ENCODE measurements around the gene TAMM41. TPM values are rescaled to one million over a fixed set of nuclear protein-coding genes. Genes with fewer than 3 reads are reported as not detected.

Gene TAMM41
- total RNA-seq, 4 donors from 2014 or later = 7.0 to 17.5 (median 9.5) TPM

DNA sequence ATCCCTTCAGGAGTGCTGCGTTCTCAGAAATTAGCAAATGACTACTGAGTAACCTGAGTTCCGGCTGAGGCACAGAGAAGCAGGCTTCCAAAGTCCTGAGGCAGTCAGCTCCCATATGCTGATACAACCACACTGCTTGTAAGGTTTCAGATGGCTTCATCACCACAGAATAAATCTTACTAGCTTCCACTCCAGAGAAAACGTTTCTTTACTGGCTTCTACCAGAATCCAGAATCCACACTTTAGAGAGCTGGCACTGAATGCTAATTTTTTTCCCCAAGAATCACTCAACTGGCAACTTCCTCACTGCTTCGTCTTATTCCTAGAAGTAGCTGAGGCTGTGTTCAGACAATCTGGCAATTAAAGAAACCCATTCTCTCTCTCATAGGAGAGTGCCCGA is 21.4 kb downstream of the TAMM41 start:
- intact Hi-C loops (cut with DNase I) = no loop called here
- no peak overlapping the region for H3K4me3 ChIP-seq
- DNase-seq = no peak
- TF ChIP-seq, protein P1, sequence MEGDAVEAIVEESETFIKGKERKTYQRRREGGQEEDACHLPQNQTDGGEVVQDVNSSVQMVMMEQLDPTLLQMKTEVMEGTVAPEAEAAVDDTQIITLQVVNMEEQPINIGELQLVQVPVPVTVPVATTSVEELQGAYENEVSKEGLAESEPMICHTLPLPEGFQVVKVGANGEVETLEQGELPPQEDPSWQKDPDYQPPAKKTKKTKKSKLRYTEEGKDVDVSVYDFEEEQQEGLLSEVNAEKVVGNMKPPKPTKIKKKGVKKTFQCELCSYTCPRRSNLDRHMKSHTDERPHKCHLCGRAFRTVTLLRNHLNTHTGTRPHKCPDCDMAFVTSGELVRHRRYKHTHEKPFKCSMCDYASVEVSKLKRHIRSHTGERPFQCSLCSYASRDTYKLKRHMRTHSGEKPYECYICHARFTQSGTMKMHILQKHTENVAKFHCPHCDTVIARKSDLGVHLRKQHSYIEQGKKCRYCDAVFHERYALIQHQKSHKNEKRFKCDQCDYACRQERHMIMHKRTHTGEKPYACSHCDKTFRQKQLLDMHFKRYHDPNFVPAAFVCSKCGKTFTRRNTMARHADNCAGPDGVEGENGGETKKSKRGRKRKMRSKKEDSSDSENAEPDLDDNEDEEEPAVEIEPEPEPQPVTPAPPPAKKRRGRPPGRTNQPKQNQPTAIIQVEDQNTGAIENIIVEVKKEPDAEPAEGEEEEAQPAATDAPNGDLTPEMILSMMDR (IDR thresholded peaks at IDR 0.05) = no peak
- no peak for TF ChIP-seq POLR2A (IDR thresholded peaks at IDR 0.05)
- 85 to 87% methylated on average over 5 of the region's 5 CpGs for WGBS, 2 donors
- peaks cover 0 to 88% (median 28%) of the 10 kb centered on the region in 3 donors for H3K36me3 ChIP-seq
- H3K27me3 ChIP-seq = no peaks in the 10 kb centered on the region
- no peak overlapping the region for H3K27ac ChIP-seq
- H3K9me3 ChIP-seq = no peaks in the 10 kb centered on the region
- H3K4me1 ChIP-seq = peaks cover 0 to 8% (median 5%) of the 10 kb centered on the region in 3 donors

DNA sequence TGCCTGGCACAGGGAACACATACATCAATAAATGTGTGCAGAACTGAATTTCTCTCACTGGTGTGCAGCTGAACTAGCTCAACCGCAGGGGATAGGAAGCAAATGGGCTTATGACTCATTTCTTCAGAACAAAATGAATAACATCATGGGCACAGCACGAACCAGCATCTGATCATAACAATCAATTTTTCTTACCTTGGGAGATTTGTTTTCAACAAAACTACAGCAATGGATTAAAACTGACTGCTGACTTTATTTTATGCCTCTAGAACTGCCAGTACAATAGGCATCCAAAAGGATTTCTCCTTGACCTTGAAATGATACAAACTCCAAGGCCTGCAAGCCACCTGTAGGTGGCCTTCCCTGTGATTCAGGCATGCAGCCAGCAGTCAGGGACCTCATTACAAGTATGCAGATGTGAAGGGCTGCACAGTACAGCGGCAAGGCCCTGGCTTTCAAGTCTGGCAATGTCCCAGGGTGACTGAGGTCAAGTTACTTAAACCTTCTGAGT is 26.1 kb downstream of the TAMM41 start:
- no peak for TF ChIP-seq POLR2A (IDR thresholded peaks at IDR 0.05)
- TF ChIP-seq, protein P1 (IDR thresholded peaks at IDR 0.05) = peak in 1 of 6 experiments; percentile 14
- H3K27ac ChIP-seq = peak overlapping the region in 2 of 4 donors; percentile 6 to 39
- H3K9me3 ChIP-seq = no peaks in the 10 kb centered on the region
- H3K4me3 ChIP-seq = no peak overlapping the region
- WGBS, 2 donors = 20 to 33% methylated on average over 2 to 3 of the region's 3 CpGs
- peaks cover 0 to 75% (median 13%) of the 10 kb centered on the region in 3 donors for H3K36me3 ChIP-seq
- DNase-seq = no peak
- H3K4me1 ChIP-seq = peaks cover 0 to 27% (median 19%) of the 10 kb centered on the region in 3 donors
- intact Hi-C loops (cut with DNase I) = no loop called here
- H3K27me3 ChIP-seq = no peaks in the 10 kb centered on the region

DNA sequence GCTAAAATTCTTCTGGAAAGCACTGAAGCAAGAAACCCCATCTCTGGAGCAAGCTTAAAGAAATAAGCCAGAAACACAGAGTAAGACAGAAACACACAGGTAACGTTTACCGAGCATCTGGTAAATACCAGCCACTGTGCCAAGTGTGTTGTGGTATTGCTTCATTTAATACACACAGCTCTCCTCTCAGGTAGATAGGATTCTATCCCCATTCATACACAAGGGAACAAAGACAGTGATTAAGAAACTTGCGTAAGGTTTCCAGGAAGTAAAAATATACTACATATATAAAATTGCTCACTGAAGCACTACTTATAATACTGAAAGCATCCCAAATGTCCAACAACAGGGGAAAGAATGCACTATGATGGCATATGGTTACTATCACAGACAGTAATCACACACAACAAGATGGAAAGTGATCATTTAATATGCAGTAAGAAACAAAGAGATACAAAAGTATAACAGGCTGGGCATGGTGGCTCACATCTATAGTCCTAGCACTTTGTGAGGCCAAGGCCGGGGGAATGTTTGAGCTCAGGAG is 27.5 kb downstream of the TAMM41 start:
- no peak for DNase-seq
- 61 to 78% methylated on average over 4 of the region's 4 CpGs for WGBS, 2 donors
- peaks cover 0 to 74% (median 4%) of the 10 kb centered on the region in 3 donors for H3K36me3 ChIP-seq
- no peak overlapping the region for H3K4me3 ChIP-seq
- TF ChIP-seq, protein P1 (IDR thresholded peaks at IDR 0.05) = no peak
- no peak for TF ChIP-seq POLR2A (IDR thresholded peaks at IDR 0.05)
- H3K27ac ChIP-seq = no peak overlapping the region
- H3K9me3 ChIP-seq = no peaks in the 10 kb centered on the region
- H3K27me3 ChIP-seq = no peaks in the 10 kb centered on the region
- H3K4me1 ChIP-seq = peaks cover 0 to 27% (median 19%) of the 10 kb centered on the region in 3 donors
- intact Hi-C loops (cut with DNase I) = no loop called here

DNA sequence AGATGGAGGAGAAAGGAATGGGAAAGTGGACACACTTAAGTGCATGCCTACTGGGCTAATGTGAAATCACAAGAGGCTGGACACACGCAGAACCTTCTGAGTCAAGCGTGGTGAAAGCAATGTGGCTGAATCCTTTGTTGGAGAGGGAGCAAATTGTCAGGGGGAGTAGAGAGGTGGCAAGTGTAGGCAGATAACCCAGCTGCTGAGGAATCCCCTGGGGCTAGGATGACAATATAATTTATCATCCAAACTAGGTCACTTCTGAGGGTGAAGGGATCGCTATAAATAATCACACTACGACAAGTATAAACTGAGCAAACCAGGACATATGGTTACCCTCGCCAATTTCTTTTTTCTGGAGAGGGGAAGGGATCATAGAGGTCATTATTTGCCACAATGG is 28.7 kb downstream of the TAMM41 start:
- H3K4me3 ChIP-seq = no peak overlapping the region
- H3K27ac ChIP-seq = peak overlapping the region in 1 of 4 donors; percentile 14
- WGBS, 2 donors = 37 to 40% methylated on average over 5 of the region's 5 CpGs
- H3K9me3 ChIP-seq = no peaks in the 10 kb centered on the region
- peaks cover 0 to 70% (median 4%) of the 10 kb centered on the region in 3 donors for H3K36me3 ChIP-seq
- intact Hi-C loops (cut with DNase I) = no loop called here
- no peak for TF ChIP-seq POLR2A (IDR thresholded peaks at IDR 0.05)
- TF ChIP-seq, protein P1 (IDR thresholded peaks at IDR 0.05) = peak in 1 of 6 experiments; percentile 8
- no peaks in the 10 kb centered on the region for H3K27me3 ChIP-seq
- H3K4me1 ChIP-seq = peaks cover 0 to 27% (median 19%) of the 10 kb centered on the region in 3 donors
- DNase-seq = no peak

DNA sequence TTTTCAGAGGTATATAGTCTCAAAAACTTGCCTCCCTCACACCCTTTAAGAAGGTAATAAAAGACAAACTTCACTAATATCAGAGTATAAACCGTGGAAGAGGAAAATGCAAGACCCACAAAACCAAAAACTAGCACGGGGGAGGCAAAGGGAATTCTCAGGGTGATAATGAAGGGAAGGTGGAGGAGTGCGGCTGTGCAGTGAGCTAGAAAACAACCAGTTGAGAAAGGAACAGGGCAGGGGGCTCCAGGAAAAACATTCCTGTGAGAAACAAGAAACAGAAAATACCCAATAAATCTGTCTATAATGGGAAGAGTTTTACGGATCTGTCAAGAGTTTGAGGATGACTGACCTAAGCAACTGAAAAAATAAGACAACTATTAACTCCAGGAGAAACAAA is 31.6 kb downstream of the TAMM41 start:
- 87 to 89% methylated on average over 4 of the region's 4 CpGs for WGBS, 2 donors
- H3K4me1 ChIP-seq = peaks cover 0 to 21% (median 14%) of the 10 kb centered on the region in 3 donors
- no peak for DNase-seq
- no peaks in the 10 kb centered on the region for H3K27me3 ChIP-seq
- no peaks in the 10 kb centered on the region for H3K9me3 ChIP-seq
- intact Hi-C loops (cut with DNase I) = no loop called here
- H3K4me3 ChIP-seq = no peak overlapping the region
- peaks cover 0 to 66% (median 0%) of the 10 kb centered on the region in 3 donors for H3K36me3 ChIP-seq
- H3K27ac ChIP-seq = no peak overlapping the region
- TF ChIP-seq, protein P1 (IDR thresholded peaks at IDR 0.05) = no peak
- no peak for TF ChIP-seq POLR2A (IDR thresholded peaks at IDR 0.05)

Data from esophagus squamous epithelium (tissue), 5 donors.